GM12878 (cell line): ENCODE results near the gene MYL11. TPM values are rescaled to one million over a fixed set of nuclear protein-coding genes. Genes with fewer than 3 reads are reported as not detected.

Source experiments
- ATAC-seq: fragments of 200-7000 bp; cut with Tn5 transposase; 3 replicates; pipeline ENCODE4 v1.9.1; 2020; ENCODE audit warnings: mild to moderate bottlenecking, moderate library complexity
- BruUV-seq: library from RNA; stranded (reverse); fragments of 400-500 nt; replicated peaks from 2 replicates; lab custom pipeline; 2021; lab: Mats Ljungman, UMichigan
- CTCF ChIA-PET: fragments of 300-600 bp; sonication (Branson Sonifier 250); formaldehyde crosslinking; extraction: SDS; loops from one replicate; lab custom pipeline; 2021; ENCODE audit warnings: inconsistent platforms; lab: Yijun Ruan, JAX
- POLR2A ChIA-PET: fragments of 350-600 bp; formaldehyde crosslinking; extraction: SDS; loops from one replicate; lab custom pipeline; 2021; ENCODE audit warnings: inconsistent platforms; lab: Charles Lee
- RAD21 ChIA-PET: fragments of 300-600 bp; sonication (Branson Sonifier 250); formaldehyde crosslinking; loops from one replicate; lab custom pipeline; 2023; ENCODE audit warnings: antibody characterized with exemption; ENCODE audit not compliant: unreplicated experiment; lab: Charles Lee
- SMC1A ChIA-PET: fragments of 300-600 bp; sonication (Branson Sonifier 250); formaldehyde crosslinking; loops from one replicate; lab custom pipeline; 2023; ENCODE audit not compliant: unreplicated experiment, uncharacterized antibody; lab: Charles Lee
- DNase-seq: peaks from one replicate; pipeline ENCODE4 v3.0.0-alpha.2; 2011; ENCODE audit warnings: low read depth, low spot score
- FAIRE-seq: peaks from 3 replicates; lab custom pipeline; 2011; peaks lifted over from hg19 to GRCh38; lab: Jason Lieb, UNC
- H2AFZ ChIP-seq: 2 replicates; pipeline ENCODE4 v1.6.0; 2011; ENCODE audit warnings: low read depth, low read length, control low read depth; ENCODE audit not compliant: control insufficient read depth
- H3K27ac ChIP-seq: 2 replicates; pipeline ENCODE4 v1.5.1; 2011; ENCODE audit warnings: control low read depth; ENCODE audit not compliant: control insufficient read depth, insufficient read depth
- H3K27me3 ChIP-seq, 2 experiments: replicated peaks in 1 of 2; 2 replicates each; pipeline versions ENCODE4 v1.6.0 to v1.6.1; 2011; ENCODE audit warnings: low read length in 1 of 2; ENCODE audit not compliant: control insufficient read depth in 2 of 2, insufficient read depth in 2 of 2
- H3K36me3 ChIP-seq, 2 experiments: 2 replicates each; pipeline ENCODE4 v1.5.1; 2011; ENCODE audit warnings: low read length in 1 of 2; ENCODE audit not compliant: control insufficient read depth in 2 of 2, insufficient read depth in 2 of 2
- H3K4me1 ChIP-seq: 2 replicates; pipeline ENCODE4 v1.6.1; 2011; ENCODE audit warnings: mild to moderate bottlenecking, low read length, moderate library complexity, mixed read lengths; ENCODE audit not compliant: control insufficient read depth, insufficient read depth
- H3K4me2 ChIP-seq: 2 replicates; pipeline ENCODE4 v1.6.0; 2011; ENCODE audit warnings: control low read depth; ENCODE audit not compliant: control insufficient read depth, insufficient read depth
- H3K4me3 ChIP-seq: fragments of 200-600 bp; sonication (generic); 2 replicates; pipeline ENCODE4 v1.5.1; 2016
- H3K79me2 ChIP-seq: 2 replicates; pipeline ENCODE4 v1.6.0; 2011; ENCODE audit warnings: low read length; ENCODE audit not compliant: control insufficient read depth, insufficient read depth
- H3K9ac ChIP-seq: 2 replicates; pipeline ENCODE4 v1.8.0; 2011; ENCODE audit warnings: low read length, control low read depth, mixed read lengths; ENCODE audit not compliant: control insufficient read depth, insufficient read depth
- H3K9me3 ChIP-seq: replicated peaks from 3 replicates; pipeline ENCODE4 v1.5.1; 2011; ENCODE audit warnings: mild to moderate bottlenecking, low read length; ENCODE audit not compliant: control insufficient read depth, insufficient read depth
- H4K20me1 ChIP-seq: 2 replicates; pipeline ENCODE4 v1.6.0; 2011; ENCODE audit not compliant: control insufficient read depth, insufficient read depth
- BHLHE40 ChIP-seq, 2 experiments: fragments of 450-650 bp in 1 of 2; IDR thresholded peaks; 2 replicates each; pipeline ENCODE4 v1.6.1; 2011 to 2017; ENCODE audit warnings: low read depth in 2 of 2, borderline replicate concordance in 1 of 2, improper control_type of control experiment in 1 of 2, low read length in 1 of 2, mild to moderate bottlenecking in 1 of 2
- HCFC1 ChIP-seq: fragments of 150-350 bp; IDR thresholded peaks from 2 replicates; pipeline ENCODE4 v1.6.1; 2014; ENCODE audit warnings: low read length
- NFYB ChIP-seq: IDR thresholded peaks from 2 replicates; pipeline ENCODE4 v1.6.1; 2011; ENCODE audit warnings: low read depth, mild to moderate bottlenecking, low read length, improper control_type of control experiment, moderate library complexity; ENCODE audit not compliant: insufficient read depth
- NR2C1 ChIP-seq: fragments of 450-650 bp; IDR thresholded peaks from 2 replicates; pipeline ENCODE4 v1.6.1; 2017; ENCODE audit warnings: antibody characterized with exemption, mild to moderate bottlenecking, moderate library complexity
- NR2C2 ChIP-seq: IDR thresholded peaks from 2 replicates; pipeline ENCODE4 v1.6.1; 2011; ENCODE audit warnings: borderline replicate concordance, low read depth; ENCODE audit not compliant: control insufficient read depth, insufficient read length
- PAX5 ChIP-seq: IDR thresholded peaks from 2 replicates; pipeline ENCODE4 v1.6.1; 2011; ENCODE audit warnings: low read depth, low read length, borderline replicate concordance
- SP1 ChIP-seq: IDR thresholded peaks from one replicate; pipeline ENCODE4 v1.6.1; 2011; ENCODE audit warnings: low read depth, low read length
- SPI1 ChIP-seq: IDR thresholded peaks from 2 replicates; pipeline ENCODE4 v1.6.1; 2011; ENCODE audit warnings: low read depth, mild to moderate bottlenecking, low read length, moderate library complexity, borderline replicate concordance; ENCODE audit not compliant: insufficient read depth
- TCF7 ChIP-seq: IDR thresholded peaks from 2 replicates; pipeline ENCODE4 v1.6.1; 2014; ENCODE audit warnings: antibody characterized with exemption, borderline replicate concordance
- WGBS: methylation state at CpG from one replicate; pipeline ENCODE4 v1.1.6; 2016; ENCODE audit warnings: low lambda C conversion rate; ENCODE audit not compliant: insufficient replicate concordance, insufficient coverage; ENCODE audit errors: missing lambda C conversion rate; 5-methylcytosine and 5-hydroxymethylcytosine counted together
- in situ Hi-C: fragments of 300-500 bp; cut with MboI; formaldehyde crosslinking; loops from 9 replicates; pipeline ENCODE4 v1.14.3; 2018; ENCODE audit warnings: mixed read lengths
- intact Hi-C: fragments of 100-400 bp; cut with micrococcal nuclease; formaldehyde crosslinking; loops from one replicate; pipeline ENCODE4 v1.14.2; 2022; ENCODE audit not compliant: unreplicated experiment
- polyA plus RNA-seq, 11 experiments: library from polyadenylated mRNA; depleted of rRNA in 4 of 11; unstranded in 6 of 11; stranded (reverse) in 5 of 11; fragments of >200 nt; fragmentation: Nextera tagmentation in 4 of 11; fragmentation: Illumina TruSeq in 1 of 11; extraction: Ambion mirVana in 4 of 11; extraction: Trizol in 1 of 11; gene quantifications; 1 replicate in 1 of 11; 2 replicates in 10 of 11; pipeline versions ENCODE4 v1.2.1 to v1.2.3, GENCODE V29; 2011 to 2016; ENCODE audit warnings: inconsistent platforms in 2 of 11, missing spikeins in 2 of 11, low read depth in 1 of 11
- total RNA-seq, 4 experiments: library from RNA; depleted of rRNA in 3 of 4; stranded (reverse); fragments of >200 nt in 3 of 4; fragmentation: Illumina TruSeq in 1 of 4; extraction: Trizol in 1 of 4; gene quantifications; 2 replicates each; pipeline versions ENCODE4 v1.2.1 to v1.2.3, GENCODE V29; 2013 to 2021
- TF ChIP-seq, protein P1 (sequence below): fragments of 450-650 bp; IDR thresholded peaks from 2 replicates; pipeline ENCODE4 v1.6.1; 2016; ENCODE audit warnings: mild to moderate bottlenecking, moderate library complexity, borderline replicate concordance
- TF ChIP-seq, protein P2 (sequence below): fragments of 450-650 bp; IDR thresholded peaks from 2 replicates; pipeline ENCODE4 v1.6.1; 2017; ENCODE audit warnings: antibody characterized with exemption, mild to moderate bottlenecking, moderate library complexity

Gene MYL11
- total and polyA plus RNA-seq, 10 of the 15 experiments (the other 5 are each of a cell fraction or from before 2014, with no cell fraction given) = 0.19 to 1.2 (median 0.61) TPM; not detected in 5

DNA sequence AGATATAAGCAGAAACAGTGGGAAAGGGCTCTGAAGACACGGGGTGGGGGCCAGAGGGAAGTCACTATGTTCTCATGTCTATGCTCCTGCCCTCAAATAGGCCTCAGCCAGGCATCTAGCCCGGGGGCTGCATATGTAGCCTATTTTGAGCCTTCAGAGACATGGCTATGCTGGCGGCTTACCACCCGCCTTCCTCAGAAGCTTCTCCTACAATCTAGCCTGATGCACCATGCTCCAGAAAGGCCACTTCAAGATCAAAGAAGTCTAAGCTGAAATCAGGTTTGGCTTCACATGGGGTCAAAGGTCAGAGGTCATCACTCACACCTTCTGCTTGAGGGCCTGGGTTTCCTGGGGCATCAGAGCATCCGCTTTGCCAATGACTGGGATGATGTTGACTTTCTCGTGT is 6.2 kb downstream of the MYL11 start:
- H3K79me2 ChIP-seq = peaks cover 27% of the 10 kb centered on the region
- H4K20me1 ChIP-seq = no peaks in the 10 kb centered on the region
- H3K4me2 ChIP-seq = peak overlapping the region; percentile 94
- H3K9me3 ChIP-seq = no peaks in the 10 kb centered on the region
- peaks cover 28% of the 10 kb centered on the region for H3K4me1 ChIP-seq
- FAIRE-seq (no peak), ATAC-seq (no peak), DNase-seq (no peak)
- TF ChIP-seq, protein P1, sequence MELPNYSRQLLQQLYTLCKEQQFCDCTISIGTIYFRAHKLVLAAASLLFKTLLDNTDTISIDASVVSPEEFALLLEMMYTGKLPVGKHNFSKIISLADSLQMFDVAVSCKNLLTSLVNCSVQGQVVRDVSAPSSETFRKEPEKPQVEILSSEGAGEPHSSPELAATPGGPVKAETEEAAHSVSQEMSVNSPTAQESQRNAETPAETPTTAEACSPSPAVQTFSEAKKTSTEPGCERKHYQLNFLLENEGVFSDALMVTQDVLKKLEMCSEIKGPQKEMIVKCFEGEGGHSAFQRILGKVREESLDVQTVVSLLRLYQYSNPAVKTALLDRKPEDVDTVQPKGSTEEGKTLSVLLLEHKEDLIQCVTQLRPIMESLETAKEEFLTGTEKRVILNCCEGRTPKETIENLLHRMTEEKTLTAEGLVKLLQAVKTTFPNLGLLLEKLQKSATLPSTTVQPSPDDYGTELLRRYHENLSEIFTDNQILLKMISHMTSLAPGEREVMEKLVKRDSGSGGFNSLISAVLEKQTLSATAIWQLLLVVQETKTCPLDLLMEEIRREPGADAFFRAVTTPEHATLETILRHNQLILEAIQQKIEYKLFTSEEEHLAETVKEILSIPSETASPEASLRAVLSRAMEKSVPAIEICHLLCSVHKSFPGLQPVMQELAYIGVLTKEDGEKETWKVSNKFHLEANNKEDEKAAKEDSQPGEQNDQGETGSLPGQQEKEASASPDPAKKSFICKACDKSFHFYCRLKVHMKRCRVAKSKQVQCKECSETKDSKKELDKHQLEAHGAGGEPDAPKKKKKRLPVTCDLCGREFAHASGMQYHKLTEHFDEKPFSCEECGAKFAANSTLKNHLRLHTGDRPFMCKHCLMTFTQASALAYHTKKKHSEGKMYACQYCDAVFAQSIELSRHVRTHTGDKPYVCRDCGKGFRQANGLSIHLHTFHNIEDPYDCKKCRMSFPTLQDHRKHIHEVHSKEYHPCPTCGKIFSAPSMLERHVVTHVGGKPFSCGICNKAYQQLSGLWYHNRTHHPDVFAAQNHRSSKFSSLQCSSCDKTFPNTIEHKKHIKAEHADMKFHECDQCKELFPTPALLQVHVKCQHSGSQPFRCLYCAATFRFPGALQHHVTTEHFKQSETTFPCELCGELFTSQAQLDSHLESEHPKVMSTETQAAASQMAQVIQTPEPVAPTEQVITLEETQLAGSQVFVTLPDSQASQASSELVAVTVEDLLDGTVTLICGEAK = no peak
- no peak for TF ChIP-seq NFYB
- no peak for TF ChIP-seq TCF7
- no peak for TF ChIP-seq SP1
- peak; percentile 82 for TF ChIP-seq NR2C2
- no peak for TF ChIP-seq HCFC1
- no peak for TF ChIP-seq PAX5
- peak; percentile 74 for TF ChIP-seq NR2C1
- TF ChIP-seq SPI1 = no peak
- TF ChIP-seq BHLHE40 (IDR thresholded peaks at IDR 0.05; ENCODE audit: borderline replicate concordance in 1 of 2, low read depth in 2 of 2, low read length in 1 of 2) = no peak
- TF ChIP-seq, protein P2, sequence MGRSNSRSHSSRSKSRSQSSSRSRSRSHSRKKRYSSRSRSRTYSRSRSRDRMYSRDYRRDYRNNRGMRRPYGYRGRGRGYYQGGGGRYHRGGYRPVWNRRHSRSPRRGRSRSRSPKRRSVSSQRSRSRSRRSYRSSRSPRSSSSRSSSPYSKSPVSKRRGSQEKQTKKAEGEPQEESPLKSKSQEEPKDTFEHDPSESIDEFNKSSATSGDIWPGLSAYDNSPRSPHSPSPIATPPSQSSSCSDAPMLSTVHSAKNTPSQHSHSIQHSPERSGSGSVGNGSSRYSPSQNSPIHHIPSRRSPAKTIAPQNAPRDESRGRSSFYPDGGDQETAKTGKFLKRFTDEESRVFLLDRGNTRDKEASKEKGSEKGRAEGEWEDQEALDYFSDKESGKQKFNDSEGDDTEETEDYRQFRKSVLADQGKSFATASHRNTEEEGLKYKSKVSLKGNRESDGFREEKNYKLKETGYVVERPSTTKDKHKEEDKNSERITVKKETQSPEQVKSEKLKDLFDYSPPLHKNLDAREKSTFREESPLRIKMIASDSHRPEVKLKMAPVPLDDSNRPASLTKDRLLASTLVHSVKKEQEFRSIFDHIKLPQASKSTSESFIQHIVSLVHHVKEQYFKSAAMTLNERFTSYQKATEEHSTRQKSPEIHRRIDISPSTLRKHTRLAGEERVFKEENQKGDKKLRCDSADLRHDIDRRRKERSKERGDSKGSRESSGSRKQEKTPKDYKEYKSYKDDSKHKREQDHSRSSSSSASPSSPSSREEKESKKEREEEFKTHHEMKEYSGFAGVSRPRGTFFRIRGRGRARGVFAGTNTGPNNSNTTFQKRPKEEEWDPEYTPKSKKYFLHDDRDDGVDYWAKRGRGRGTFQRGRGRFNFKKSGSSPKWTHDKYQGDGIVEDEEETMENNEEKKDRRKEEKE = no peak
- in situ Hi-C loops = no loop called here
- no TSS peak for BruUV-seq
- WGBS = 91% methylated on average over 6 of the region's 6 CpGs
- CTCF ChIA-PET = interaction anchor here (1.0 kb wide), 1 partner anchor 155 kb away, joined by 3 read pairs; no protein-coding TSS in a partner anchor
- intact Hi-C loops = no loop called here
- SMC1A ChIA-PET = interaction anchor here (0.6 to 3.3 kb wide), 4 partner anchors 10 to 35 kb away, joined by 3 to 12 read pairs (median 4); no protein-coding TSS in a partner anchor
- H3K36me3 ChIP-seq = peaks cover 0 to 4% of the 10 kb centered on the region in 2 experiments; a peak in 2 of 4 replicates
- H3K27me3 ChIP-seq = no peaks in the 10 kb centered on the region
- RAD21 ChIA-PET = interaction anchor here (1.3 to 3.2 kb wide), 2 partner anchors 10 to 27 kb away, joined by 3 to 25 read pairs; partner anchors contain the start of genes TBC1D10B and ZNF771
- peak overlapping the region; percentile 97; the same call in 1 of the 2 replicates for H3K4me3 ChIP-seq
- H3K9ac ChIP-seq = no peak overlapping the region
- POLR2A ChIA-PET = interaction anchor here (0.5 to 4.3 kb wide), 3 partner anchors 10 to 29 kb away, joined by 4 to 37 read pairs (median 4); partner anchors contain the start of gene TBC1D10B
- no peak overlapping the region for H2AFZ ChIP-seq
- H3K27ac ChIP-seq = no peak overlapping the region
